H9 (cell line): Measurements from ENCODE around the gene PRDM5. TPM values are rescaled to one million over a fixed set of nuclear protein-coding genes. Genes with fewer than 3 reads are reported as not detected.

Experiments used
- DNase-seq: peaks from one replicate; pipeline ENCODE4 v3.0.0-alpha.2; 2017
- H2AFZ ChIP-seq: one replicate; pipeline ENCODE4 v1.6.1; 2013; ENCODE audit warnings: mild to moderate bottlenecking, low read length, control low read depth, moderate library complexity
- H2AK5ac ChIP-seq: 2 replicates; pipeline ENCODE4 v1.6.1; 2013; ENCODE audit warnings: low read length, control low read depth, mixed read lengths; ENCODE audit not compliant: insufficient read length
- H2BK120ac ChIP-seq: one replicate; pipeline ENCODE4 v1.6.1; 2013; ENCODE audit warnings: low read depth, mild to moderate bottlenecking, low read length, control low read depth, inconsistent platforms; ENCODE audit not compliant: poor library complexity, severe bottlenecking
- H2BK12ac ChIP-seq: 2 replicates; pipeline ENCODE4 v1.6.1; 2013; ENCODE audit warnings: low read length, control low read depth, mixed read lengths, low read depth; ENCODE audit not compliant: insufficient read length
- H2BK15ac ChIP-seq: 2 replicates; pipeline ENCODE4 v1.6.1; 2013; ENCODE audit warnings: low read depth, low read length, control low read depth
- H2BK20ac ChIP-seq: one replicate; pipeline ENCODE4 v1.6.1; 2013; ENCODE audit warnings: low read depth, mild to moderate bottlenecking, low read length, control low read depth, inconsistent platforms; ENCODE audit not compliant: poor library complexity, severe bottlenecking
- H2BK5ac ChIP-seq: 2 replicates; pipeline ENCODE4 v1.6.1; 2013; ENCODE audit warnings: low read length, control low read depth, mixed read lengths; ENCODE audit not compliant: insufficient read length
- H3K14ac ChIP-seq: 2 replicates; pipeline ENCODE4 v1.6.1; 2013; ENCODE audit warnings: low read length, control low read depth; ENCODE audit not compliant: insufficient read depth
- H3K18ac ChIP-seq: 2 replicates; pipeline ENCODE4 v1.6.1; 2013; ENCODE audit warnings: low read depth, mild to moderate bottlenecking, mixed read lengths, low read length, control low read depth; ENCODE audit not compliant: insufficient read length
- H3K23ac ChIP-seq: 2 replicates; pipeline ENCODE4 v1.6.1; 2013; ENCODE audit warnings: low read length, control low read depth, mixed read lengths, low read depth; ENCODE audit not compliant: insufficient read length
- H3K23me2 ChIP-seq: 2 replicates; pipeline ENCODE4 v1.6.1; 2013; ENCODE audit warnings: low read depth, mild to moderate bottlenecking, mixed read lengths, low read length, control low read depth; ENCODE audit not compliant: insufficient read length, poor library complexity, severe bottlenecking
- H3K27ac ChIP-seq: 2 replicates; pipeline ENCODE4 v1.5.1; 2013; ENCODE audit warnings: low read length, control low read depth, mixed read lengths, low read depth; ENCODE audit not compliant: insufficient read length
- H3K27me3 ChIP-seq: 2 replicates; pipeline ENCODE4 v1.6.1; 2013; ENCODE audit warnings: low read length, control low read depth, inconsistent platforms; ENCODE audit not compliant: insufficient read depth
- H3K4ac ChIP-seq: 2 replicates; pipeline ENCODE4 v1.6.1; 2013; ENCODE audit warnings: low read depth, mild to moderate bottlenecking, control low read depth, inconsistent platforms, low read length, moderate library complexity
- H3K4me1 ChIP-seq: 2 replicates; pipeline ENCODE4 v1.6.1; 2013; ENCODE audit warnings: low read length, control low read depth, inconsistent platforms; ENCODE audit not compliant: insufficient read depth
- H3K4me2 ChIP-seq: 2 replicates; pipeline ENCODE4 v1.6.1; 2013; ENCODE audit warnings: low read length, control low read depth, mixed read lengths; ENCODE audit not compliant: insufficient read length, insufficient read depth
- H3K56ac ChIP-seq: 2 replicates; pipeline ENCODE4 v1.6.1; 2013; ENCODE audit warnings: low read depth, mild to moderate bottlenecking, mixed read lengths, low read length, control low read depth; ENCODE audit not compliant: insufficient read length
- H3K79me1 ChIP-seq: 2 replicates; pipeline ENCODE4 v1.6.1; 2013; ENCODE audit warnings: low read depth, mild to moderate bottlenecking, moderate library complexity, low read length, control low read depth, inconsistent platforms; ENCODE audit not compliant: insufficient read depth, poor library complexity, severe bottlenecking
- H3K79me2 ChIP-seq: 2 replicates; pipeline ENCODE4 v1.6.1; 2013; ENCODE audit warnings: low read length, control low read depth, inconsistent platforms; ENCODE audit not compliant: insufficient read depth
- H3K9ac ChIP-seq: 2 replicates; pipeline ENCODE4 v1.6.1; 2013; ENCODE audit warnings: low read length, control low read depth, mixed read lengths; ENCODE audit not compliant: insufficient read length; ENCODE audit errors: extremely low read depth
- H3K9me3 ChIP-seq: one replicate; pipeline ENCODE4 v1.6.1; 2013; ENCODE audit warnings: low read depth, low read length, inconsistent platforms; ENCODE audit not compliant: control insufficient read depth
- H3T11ph ChIP-seq: one replicate; pipeline ENCODE4 v1.6.1; 2013; ENCODE audit warnings: mild to moderate bottlenecking, low read length, control low read depth, inconsistent platforms
- H4K20me1 ChIP-seq: one replicate; pipeline ENCODE4 v1.6.1; 2013; ENCODE audit not compliant: control insufficient read depth, insufficient read length, insufficient read depth
- H4K5ac ChIP-seq: 2 replicates; pipeline ENCODE4 v1.6.1; 2013; ENCODE audit warnings: low read depth, mild to moderate bottlenecking, mixed read lengths, low read length, control low read depth; ENCODE audit not compliant: insufficient read length
- H4K8ac ChIP-seq: replicated peaks from 2 replicates; pipeline ENCODE4 v1.6.1; 2013; ENCODE audit warnings: low read length, control low read depth, mixed read lengths, low read depth; ENCODE audit not compliant: insufficient read length
- H4K91ac ChIP-seq: 2 replicates; pipeline ENCODE4 v1.6.1; 2013; ENCODE audit warnings: low read depth, mild to moderate bottlenecking, moderate library complexity, mixed read lengths, low read length, control low read depth; ENCODE audit not compliant: insufficient read length
- H3K27ac Mint-ChIP-seq, 3 experiments: 2 replicates in 2 of 3; 3 replicates in 1 of 3; pipeline ENCODE4 v1.8.0; 2020 to 2021; ENCODE audit warnings: mixed read lengths in 3 of 3, mild to moderate bottlenecking in 1 of 3, moderate library complexity in 1 of 3
- H3K27me3 Mint-ChIP-seq: 2 replicates; pipeline ENCODE4 v1.8.0; 2021; ENCODE audit warnings: low read depth, mild to moderate bottlenecking, moderate library complexity, mixed read lengths
- H3K36me3 Mint-ChIP-seq, 3 experiments: 2 replicates in 2 of 3; 3 replicates in 1 of 3; pipeline ENCODE4 v1.8.0; 2020 to 2021; ENCODE audit warnings: low read depth in 3 of 3, mixed read lengths in 3 of 3; ENCODE audit not compliant: insufficient read depth in 1 of 3
- H3K4me1 Mint-ChIP-seq, 2 experiments: 2 replicates each; pipeline ENCODE4 v1.8.0; 2020; ENCODE audit warnings: mixed read lengths in 2 of 2
- H3K4me3 Mint-ChIP-seq, 2 experiments: 2 replicates in 1 of 2; 3 replicates in 1 of 2; pipeline ENCODE4 v1.8.0; 2020 to 2021; ENCODE audit warnings: mild to moderate bottlenecking in 2 of 2, mixed read lengths in 2 of 2, moderate library complexity in 1 of 2
- H3K9me3 Mint-ChIP-seq, 2 experiments: 2 replicates in 1 of 2; 3 replicates in 1 of 2; pipeline ENCODE4 v1.8.0; 2020; ENCODE audit warnings: mild to moderate bottlenecking in 2 of 2, mixed read lengths in 2 of 2, moderate library complexity in 1 of 2
- CTCF ChIP-seq: fragments of 200-600 bp; sonication (generic); conservative IDR thresholded peaks from 3 replicates; pipeline ENCODE4 v1.8.0; 2021; ENCODE audit warnings: antibody characterized with exemption, mild to moderate bottlenecking
- WGBS: extraction: QIAGEN DNeasy Blood & Tissue Kit; methylation state at CpG from one replicate; pipeline ENCODE4 v1.1.7; 2013; ENCODE audit warnings: missing lambda C conversion rate, low lambda C conversion rate, mixed read lengths; ENCODE audit not compliant: insufficient read length; ENCODE audit errors: extremely low coverage; 5-methylcytosine and 5-hydroxymethylcytosine counted together
- total RNA-seq: library from RNA; stranded (reverse); gene quantifications from 2 replicates; pipeline ENCODE4 v1.2.1, GENCODE V29; 2021

The PRDM5 gene
- total RNA-seq, 1 experiment from 2014 or later = 21.7 TPM

- Histone ChIP-seq H4K20me1 (no peaks in the 10 kb centered on the region), H3K27me3 (no peaks in the 10 kb centered on the region), H3K79me2 (no peaks in the 10 kb centered on the region), H3K56ac (no peak overlapping the region), H2BK120ac (no peak overlapping the region), H3K23ac (no peak overlapping the region), H3K27ac (no peak overlapping the region), H3K4me1 (no peaks in the 10 kb centered on the region), H3K23me2 (no peaks in the 10 kb centered on the region), H4K5ac (no peak overlapping the region), H4K8ac (no peak overlapping the region), H2BK5ac (no peak overlapping the region), H3K79me1 (no peaks in the 10 kb centered on the region), H2BK20ac (no peak overlapping the region), H3K4me2 (no peak overlapping the region), H3K18ac (no peak overlapping the region), H3K14ac (no peak overlapping the region), H3T11ph (no peak overlapping the region), H4K91ac (no peak overlapping the region), H3K4ac (no peak overlapping the region), H2AFZ (no peak overlapping the region), H2BK15ac (no peak overlapping the region), H3K9me3 (no peaks in the 10 kb centered on the region), H2BK12ac (no peak overlapping the region), H3K9ac (no peak overlapping the region), H2AK5ac (no peak overlapping the region)
- Mint-ChIP-seq H3K27ac (no peak overlapping the region), H3K36me3 (peaks cover 2 to 12% (median 11%) of the 10 kb centered on the region in 3 experiments; a peak in 6 of 7 replicates), H3K4me1 (no peaks in the 10 kb centered on the region), H3K27me3 (peaks cover 4% of the 10 kb centered on the region), H3K9me3 (peaks cover 12 to 15% of the 10 kb centered on the region in 2 experiments), H3K4me3 (no peak overlapping the region)
- TF ChIP-seq CTCF = no peak
- WGBS = no CpG with 5 or more reads among the region's 3 CpGs
- no peak for DNase-seq
Observed at GRCh38 chr4:120942776-120943175, 20.2 kb upstream of the PRDM5 start.
